HG03135 (cell line): ENCODE results near the gene RELCH.
A peak's percentile ranks its signal among the peaks of the same experiment; 100 is the strongest.

Experiments used
- ATAC-seq: cut with Tn5 transposase; IDR thresholded peaks from one replicate; pipeline ENCODE4 v1.9.1; 2021; ENCODE audit warnings: mild to moderate bottlenecking, moderate library complexity; ENCODE audit not compliant: unreplicated experiment

The RELCH gene

GRCh38 chr18:62318228-62319180 is 131.4 kb downstream of the RELCH start:
- ATAC-seq: no peak

- no peak for ATAC-seq
Measured at GRCh38 chr18:62321201-62321600, 134.1 kb downstream of the RELCH start.

- ATAC-seq: no peak
Measured at GRCh38 chr18:62323483-62324180, 136.6 kb downstream of the RELCH start.

- ATAC-seq: no peak
Measured at GRCh38 chr18:62324181-62324828, 137.2 kb downstream of the RELCH start.

- ATAC-seq: peak; percentile 59
Measured at GRCh38 chr18:62324917-62325805, 138.1 kb downstream of the RELCH start, which contains the start of gene TNFRSF11A. TNFRSF11A (plus strand) TSS chr18:62325310; CDS start chr18:62325353, 43 bp downstream.

GRCh38 chr18:62325806-62326645 is 139.0 kb downstream of the RELCH start:
- ATAC-seq: peak; percentile 25

GRCh38 chr18:62326646-62327348 is 139.7 kb downstream of the RELCH start:
- no peak for ATAC-seq

GRCh38 chr18:62327977-62328376 is 140.9 kb downstream of the RELCH start:
- no peak for ATAC-seq

- no peak for ATAC-seq
Measured at GRCh38 chr18:62328586-62329525, 141.8 kb downstream of the RELCH start.

- no peak for ATAC-seq
Measured at GRCh38 chr18:62329691-62330454, 142.8 kb downstream of the RELCH start.

- ATAC-seq: no peak
Measured at GRCh38 chr18:62330650-62331049, 143.6 kb downstream of the RELCH start.

- ATAC-seq: no peak
Measured at GRCh38 chr18:62331581-62332356, 144.7 kb downstream of the RELCH start.

GRCh38 chr18:62332431-62332830 is 145.4 kb downstream of the RELCH start:
- no peak for ATAC-seq

GRCh38 chr18:62332964-62333695 is 146.1 kb downstream of the RELCH start:
- no peak for ATAC-seq

GRCh38 chr18:62334120-62334519 is 147.1 kb downstream of the RELCH start:
- ATAC-seq: no peak

GRCh38 chr18:62335494-62335893 is 148.4 kb downstream of the RELCH start:
- ATAC-seq: no peak
